Tibial nerve (tissue), 4 donors: Measurements from ENCODE around the gene RGS17. TPM values are rescaled to one million over a fixed set of nuclear protein-coding genes. Genes with fewer than 3 reads are reported as not detected.

Source experiments
- DNase-seq, 2 donors: peaks; one replicate each; pipeline ENCODE4 v3.0.0-alpha.2; 2019; ENCODE audit warnings: low spot score in 2 of 2
- H3K27ac ChIP-seq, 4 donors: fragments of 200-600 bp; sonication (generic) in 3 of 4; one replicate each; pipeline ENCODE4 v1.5.1; 2017 to 2019; ENCODE audit warnings: mild to moderate bottlenecking in 1 of 4
- H3K27me3 ChIP-seq, 2 donors: fragments of 200-600 bp; sonication (generic) in 1 of 2; one replicate each; pipeline versions ENCODE4 v1.5.1 to v1.6.0; 2017 to 2019
- H3K36me3 ChIP-seq, 3 donors: fragments of 200-600 bp; sonication (generic); one replicate each; pipeline ENCODE4 v1.5.1; 2018 to 2019
- H3K4me1 ChIP-seq, 4 donors: fragments of 200-600 bp; sonication (generic) in 3 of 4; one replicate each; pipeline ENCODE4 v1.5.1; 2017 to 2019
- H3K4me3 ChIP-seq, 4 donors: fragments of 200-600 bp; sonication (generic) in 3 of 4; one replicate each; pipeline ENCODE4 v1.5.1; 2017 to 2019; ENCODE audit warnings: mild to moderate bottlenecking in 1 of 4, moderate library complexity in 1 of 4
- H3K9me3 ChIP-seq, 4 donors: fragments of 200-600 bp; sonication (generic) in 3 of 4; one replicate each; pipeline ENCODE4 v1.5.1; 2017 to 2019
- EP300 ChIP-seq, 2 donors: sonication (generic); formaldehyde crosslinking; IDR thresholded peaks; one replicate each; pipeline ENCODE4 v1.6.1; 2017; ENCODE audit warnings: antibody characterized with exemption in 2 of 2, mild to moderate bottlenecking in 1 of 2
- POLR2A ChIP-seq, 2 donors: fragments of 450-650 bp; IDR thresholded peaks; one replicate each; pipeline ENCODE4 v1.6.1; 2017; ENCODE audit warnings: antibody characterized with exemption in 2 of 2, mild to moderate bottlenecking in 2 of 2, moderate library complexity in 2 of 2
- WGBS, 2 donors: methylation state at CpG; one replicate each; pipeline ENCODE4 v1.1.5; 2018; 5-methylcytosine and 5-hydroxymethylcytosine counted together
- total RNA-seq, 4 donors: library from RNA; depleted of rRNA; stranded (reverse); fragments of >200 nt; gene quantifications; one replicate each; pipeline ENCODE4 v1.1.0, GENCODE V29; 2016
- TF ChIP-seq, protein P1 (sequence below), 5 experiments: fragments of 200-600 bp in 3 of 5; fragments of 450-650 bp in 2 of 5; sonication (generic) in 3 of 5; IDR thresholded peaks; one replicate each; pipeline ENCODE4 v1.5.1; 2016 to 2019; ENCODE audit warnings: antibody characterized with exemption in 5 of 5, mild to moderate bottlenecking in 3 of 5, moderate library complexity in 2 of 5

Gene RGS17
- total RNA-seq, 4 donors from 2014 or later = under 0.01 to 3.3 TPM; not detected in 2

DNA sequence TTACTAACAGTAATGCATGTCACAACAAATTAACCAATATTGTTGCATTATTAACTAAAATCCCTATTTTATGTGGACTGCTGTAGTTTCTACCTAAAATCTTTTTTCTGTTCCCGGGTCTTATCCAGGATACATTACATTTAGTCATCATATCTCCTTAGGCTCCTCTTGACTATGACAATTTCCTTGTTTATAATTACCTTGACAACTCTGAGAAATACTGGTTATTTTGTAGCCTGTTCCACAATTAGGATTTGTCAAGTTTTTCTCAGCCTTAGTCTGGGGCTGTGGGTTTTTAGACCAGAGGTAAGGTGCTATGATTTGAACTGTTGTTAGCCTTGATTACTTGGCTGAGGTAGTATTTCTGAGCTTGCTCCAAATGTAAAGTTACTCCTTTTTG lies 152.0 kb downstream of the RGS17 start:
- Histone ChIP-seq H3K4me3 (no peak overlapping the region), H3K9me3 (no peaks in the 10 kb centered on the region), H3K27ac (no peak overlapping the region), H3K27me3 (no peaks in the 10 kb centered on the region), H3K36me3 (peaks cover 0 to 13% (median 0%) of the 10 kb centered on the region in 3 donors), H3K4me1 (peaks cover 0 to 16% (median 11%) of the 10 kb centered on the region in 4 donors)
- DNase-seq = no peak
- no peak for TF ChIP-seq POLR2A (IDR thresholded peaks at IDR 0.05)
- TF ChIP-seq, protein P1, sequence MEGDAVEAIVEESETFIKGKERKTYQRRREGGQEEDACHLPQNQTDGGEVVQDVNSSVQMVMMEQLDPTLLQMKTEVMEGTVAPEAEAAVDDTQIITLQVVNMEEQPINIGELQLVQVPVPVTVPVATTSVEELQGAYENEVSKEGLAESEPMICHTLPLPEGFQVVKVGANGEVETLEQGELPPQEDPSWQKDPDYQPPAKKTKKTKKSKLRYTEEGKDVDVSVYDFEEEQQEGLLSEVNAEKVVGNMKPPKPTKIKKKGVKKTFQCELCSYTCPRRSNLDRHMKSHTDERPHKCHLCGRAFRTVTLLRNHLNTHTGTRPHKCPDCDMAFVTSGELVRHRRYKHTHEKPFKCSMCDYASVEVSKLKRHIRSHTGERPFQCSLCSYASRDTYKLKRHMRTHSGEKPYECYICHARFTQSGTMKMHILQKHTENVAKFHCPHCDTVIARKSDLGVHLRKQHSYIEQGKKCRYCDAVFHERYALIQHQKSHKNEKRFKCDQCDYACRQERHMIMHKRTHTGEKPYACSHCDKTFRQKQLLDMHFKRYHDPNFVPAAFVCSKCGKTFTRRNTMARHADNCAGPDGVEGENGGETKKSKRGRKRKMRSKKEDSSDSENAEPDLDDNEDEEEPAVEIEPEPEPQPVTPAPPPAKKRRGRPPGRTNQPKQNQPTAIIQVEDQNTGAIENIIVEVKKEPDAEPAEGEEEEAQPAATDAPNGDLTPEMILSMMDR (IDR thresholded peaks at IDR 0.05) = no peak
- TF ChIP-seq EP300 (IDR thresholded peaks at IDR 0.05) = no peak
- WGBS, 2 donors = 87 to 88% methylated on average over 1 of the region's 1 CpG

DNA sequence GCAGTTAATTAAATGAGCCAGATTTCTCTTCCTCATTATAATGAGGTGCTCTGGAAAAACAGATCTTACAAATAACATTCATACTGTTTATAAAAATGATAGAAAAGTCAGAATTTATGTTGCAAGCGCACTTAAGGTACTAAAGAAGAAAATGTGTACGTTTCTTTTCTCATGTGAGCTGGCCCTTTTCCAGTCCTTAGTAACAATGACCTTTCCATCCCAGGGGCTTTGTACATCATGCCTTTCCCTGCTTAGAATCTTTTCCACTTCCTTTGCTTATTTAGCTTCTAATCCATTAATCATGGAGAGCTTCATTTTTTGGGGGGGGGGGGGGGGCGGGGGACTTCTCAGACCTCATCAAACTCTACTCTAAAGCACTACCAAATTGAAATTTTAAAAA lies 153.0 kb downstream of the RGS17 start:
- no peak for DNase-seq

DNA sequence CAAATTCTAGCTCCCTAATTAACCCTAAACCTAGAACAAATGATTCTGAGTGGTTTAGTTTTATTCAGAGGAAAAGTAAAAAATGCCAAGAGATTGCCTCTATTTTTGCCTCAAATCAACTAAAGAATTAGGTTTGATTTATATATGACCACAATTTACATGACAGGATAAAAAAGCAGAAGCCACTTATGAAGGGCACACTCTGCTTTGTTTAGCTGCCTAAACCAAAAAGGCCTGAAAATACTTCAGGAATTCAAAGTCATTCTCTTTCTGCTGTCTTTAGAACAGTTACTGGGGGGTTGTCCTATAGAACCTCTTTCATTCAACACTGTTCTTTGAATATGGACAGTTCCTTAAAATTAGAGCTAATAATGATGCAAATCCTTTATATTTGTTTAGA lies 153.5 kb downstream of the RGS17 start:
- H3K27ac ChIP-seq = no peak overlapping the region

More for the DNA sequence above, 153.0 kb downstream of the RGS17 start:
- 48 to 55% methylated on average over 3 of the region's 3 CpGs for WGBS, 2 donors
- no peak overlapping the region for H3K27ac ChIP-seq
- H3K27me3 ChIP-seq = no peaks in the 10 kb centered on the region
- no peak overlapping the region for H3K4me3 ChIP-seq
- no peaks in the 10 kb centered on the region for H3K9me3 ChIP-seq
- H3K36me3 ChIP-seq = peaks cover 0 to 23% (median 0%) of the 10 kb centered on the region in 3 donors
- H3K4me1 ChIP-seq = peaks cover 0 to 16% (median 11%) of the 10 kb centered on the region in 4 donors
- TF ChIP-seq EP300 (IDR thresholded peaks at IDR 0.05) (no peak), POLR2A (IDR thresholded peaks at IDR 0.05) (no peak)
- TF ChIP-seq, protein P1 (IDR thresholded peaks at IDR 0.05) = no peak

DNA sequence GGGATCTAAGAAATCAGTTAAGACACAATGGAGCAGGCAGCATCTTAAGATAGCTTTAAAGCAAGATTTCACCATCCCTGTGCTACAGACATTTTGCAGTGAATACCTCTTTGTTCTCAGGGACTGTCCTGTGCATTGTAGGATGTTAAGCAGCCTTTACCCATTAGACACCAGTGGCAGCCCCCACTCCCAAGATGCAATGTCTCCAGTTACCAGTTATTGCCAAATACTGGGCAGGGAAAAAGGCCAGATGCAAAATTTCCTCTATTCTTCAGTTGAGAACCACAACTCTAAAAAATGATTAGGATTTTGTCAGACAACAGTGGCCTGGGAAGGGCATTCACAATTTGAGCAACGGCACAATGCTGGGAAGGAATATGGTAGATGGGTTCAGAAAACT lies 154.3 kb downstream of the RGS17 start:
- no peak overlapping the region for H3K4me3 ChIP-seq
- H3K9me3 ChIP-seq = no peaks in the 10 kb centered on the region
- no peak for TF ChIP-seq POLR2A (IDR thresholded peaks at IDR 0.05)
- no peak for TF ChIP-seq EP300 (IDR thresholded peaks at IDR 0.05)
- TF ChIP-seq, protein P1 (IDR thresholded peaks at IDR 0.05) = no peak
- DNase-seq = no peak
- peaks cover 0 to 37% (median 0%) of the 10 kb centered on the region in 3 donors for H3K36me3 ChIP-seq
- 84 to 86% methylated on average over 1 of the region's 1 CpG for WGBS, 2 donors
- no peaks in the 10 kb centered on the region for H3K27me3 ChIP-seq
- no peak overlapping the region for H3K27ac ChIP-seq
- H3K4me1 ChIP-seq = peaks cover 0 to 5% (median under 1%) of the 10 kb centered on the region in 4 donors

More for the DNA sequence above, 153.5 kb downstream of the RGS17 start:
- Histone ChIP-seq H3K4me3 (no peak overlapping the region), H3K9me3 (no peaks in the 10 kb centered on the region), H3K4me1 (peaks cover 0 to 13% (median 8%) of the 10 kb centered on the region in 4 donors), H3K36me3 (peaks cover 0 to 28% (median 0%) of the 10 kb centered on the region in 3 donors), H3K27me3 (no peaks in the 10 kb centered on the region)
- no peak for TF ChIP-seq POLR2A (IDR thresholded peaks at IDR 0.05)
- TF ChIP-seq, protein P1 (IDR thresholded peaks at IDR 0.05) = no peak
- no peak for TF ChIP-seq EP300 (IDR thresholded peaks at IDR 0.05)
- DNase-seq = no peak

DNA sequence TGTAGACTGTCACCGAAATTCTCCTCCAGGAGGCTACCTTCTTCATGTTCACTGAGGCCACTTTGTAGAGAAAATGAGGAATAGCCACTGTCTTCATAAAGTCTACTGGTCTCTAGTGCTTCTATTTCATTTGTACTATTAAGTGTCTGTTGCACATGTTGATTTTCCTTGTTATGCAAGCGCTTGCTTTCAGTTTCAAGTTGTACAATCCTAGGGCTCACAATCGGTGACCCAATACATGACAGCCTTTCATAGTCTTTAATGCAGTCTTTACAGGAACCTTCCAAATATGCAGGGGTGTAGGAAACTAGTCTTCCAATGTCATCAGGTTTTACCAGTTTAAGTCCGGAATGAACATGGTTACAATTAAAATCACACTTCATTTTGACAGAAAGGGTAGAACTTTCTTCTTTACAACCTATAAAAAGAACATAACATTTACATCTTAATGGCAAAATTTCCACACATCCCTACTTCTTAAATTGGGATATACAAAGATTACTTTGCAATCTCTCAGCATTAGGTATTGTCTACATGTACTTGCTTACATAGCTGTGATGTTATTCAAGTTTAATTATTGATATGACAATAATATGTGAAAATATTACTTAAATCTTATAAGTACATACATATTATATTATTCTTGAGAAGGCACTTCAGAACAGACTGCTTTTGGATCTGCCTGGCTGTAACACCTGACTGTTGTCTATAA lies 155.7 kb downstream of the RGS17 start:
- Histone ChIP-seq H3K4me3 (no peak overlapping the region), H3K36me3 (peaks cover 0 to 50% (median 2%) of the 10 kb centered on the region in 3 donors), H3K27me3 (no peaks in the 10 kb centered on the region), H3K27ac (no peak overlapping the region), H3K9me3 (no peaks in the 10 kb centered on the region), H3K4me1 (no peaks in the 10 kb centered on the region)
- DNase-seq = no peak
- TF ChIP-seq, protein P1 (IDR thresholded peaks at IDR 0.05) = no peak
- TF ChIP-seq POLR2A (IDR thresholded peaks at IDR 0.05) (no peak), EP300 (IDR thresholded peaks at IDR 0.05) (no peak)
- 87 to 88% methylated on average over 4 of the region's 4 CpGs for WGBS, 2 donors
